HG02943 (cell line): Measurements from ENCODE around the gene CEP85L.
A peak's percentile ranks its signal among the peaks of the same experiment; 100 is the strongest.

Experiments
- ATAC-seq: cut with Tn5 transposase; IDR thresholded peaks from one replicate; pipeline ENCODE4 v1.9.1; 2021; ENCODE audit warnings: mild to moderate bottlenecking, low read depth, moderate library complexity; ENCODE audit not compliant: unreplicated experiment

CEP85L gene

GRCh38 chr6:118661831-118662230 lies 10.4 kb upstream of the CEP85L start:
- ATAC-seq: no peak

DNA sequence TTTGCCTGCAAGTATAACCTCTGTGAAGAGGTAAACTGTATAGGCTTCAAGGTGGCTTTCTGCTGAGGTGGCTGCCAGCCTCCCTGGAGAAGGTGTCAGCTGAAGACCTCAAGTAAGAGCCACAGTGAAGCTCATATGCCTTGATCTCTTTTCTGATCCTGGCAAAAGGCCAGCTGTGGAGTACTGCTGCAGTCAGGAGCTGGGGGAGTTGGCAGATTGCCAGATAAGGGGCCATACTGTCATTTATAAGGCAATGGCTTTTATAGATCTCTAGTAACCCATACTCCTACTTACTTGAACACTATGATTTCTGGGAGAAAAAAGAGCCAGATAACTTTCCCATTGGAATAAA lies 8.8 kb upstream of the CEP85L start:
- ATAC-seq: no peak

- ATAC-seq: no peak
Measured at GRCh38 chr6:118659513-118660217, 8.3 kb upstream of the CEP85L start.

DNA sequence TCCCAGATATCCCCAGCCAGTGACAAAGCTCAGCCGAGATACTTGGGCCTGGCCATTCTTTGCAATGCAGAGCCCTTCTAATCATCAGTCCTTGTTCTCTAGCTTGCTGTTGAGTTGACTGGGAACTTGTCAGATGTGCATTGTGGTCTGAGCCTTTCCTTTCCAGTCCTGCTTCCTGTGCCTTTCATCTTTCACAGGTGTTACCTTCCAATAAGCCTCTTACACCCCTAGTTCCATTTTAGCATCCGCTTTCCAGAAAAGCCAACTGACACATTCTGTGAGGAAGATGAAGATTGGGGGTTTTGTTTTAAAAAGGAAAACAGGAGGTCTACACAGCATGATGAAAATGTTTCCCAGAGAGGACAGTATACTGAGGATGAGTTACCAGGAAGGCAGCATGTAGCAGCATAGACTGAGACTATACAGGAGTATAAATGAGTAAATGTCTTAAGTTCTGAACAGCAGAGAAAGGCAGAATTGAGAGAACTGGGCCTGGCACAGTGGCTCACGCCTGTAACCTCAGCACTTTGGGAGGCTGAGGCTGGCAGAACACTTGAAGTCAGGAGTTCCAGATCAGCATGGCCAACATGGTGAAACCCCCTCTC lies 5.6 kb upstream of the CEP85L start:
- no peak for ATAC-seq

GRCh38 chr6:118652051-118652615 lies 742 bp upstream of the CEP85L start:
- peak; percentile 1 for ATAC-seq

DNA sequence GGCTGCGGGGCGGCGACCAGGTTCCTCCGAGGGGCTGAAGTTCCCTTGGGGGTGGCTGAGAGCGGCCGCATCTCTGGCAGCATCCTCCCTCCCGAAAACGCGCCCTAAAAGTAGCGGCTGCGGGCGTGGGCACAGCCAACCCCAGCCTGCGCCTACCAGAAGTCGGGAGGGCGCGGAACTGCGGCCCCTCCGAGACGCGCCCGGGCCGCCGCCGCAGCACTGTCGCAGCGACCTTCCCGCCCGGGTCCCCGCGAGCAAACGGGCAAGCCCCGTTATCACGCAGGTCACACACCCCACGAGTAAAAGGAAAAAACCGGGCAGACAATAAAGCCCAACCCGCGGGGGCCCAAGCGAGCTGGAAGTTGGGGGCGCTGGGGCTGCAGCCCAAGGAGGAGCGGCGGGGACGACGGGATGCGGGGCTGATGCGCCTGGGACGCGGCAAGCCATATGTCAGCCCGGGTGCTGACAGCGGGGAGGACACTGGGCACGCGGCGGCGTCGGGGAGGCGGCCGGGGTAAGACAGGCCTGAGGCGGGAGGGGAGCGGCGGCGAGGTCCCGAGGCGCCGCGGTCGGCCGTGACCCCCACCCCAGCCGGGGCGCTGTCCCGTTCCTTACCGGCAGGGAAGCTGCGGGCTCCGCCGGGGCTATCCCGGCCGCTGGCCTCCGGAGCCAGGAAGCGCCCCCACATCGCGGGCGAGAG lies 659 bp downstream of the CEP85L start:
- ATAC-seq: peak; percentile 48

DNA sequence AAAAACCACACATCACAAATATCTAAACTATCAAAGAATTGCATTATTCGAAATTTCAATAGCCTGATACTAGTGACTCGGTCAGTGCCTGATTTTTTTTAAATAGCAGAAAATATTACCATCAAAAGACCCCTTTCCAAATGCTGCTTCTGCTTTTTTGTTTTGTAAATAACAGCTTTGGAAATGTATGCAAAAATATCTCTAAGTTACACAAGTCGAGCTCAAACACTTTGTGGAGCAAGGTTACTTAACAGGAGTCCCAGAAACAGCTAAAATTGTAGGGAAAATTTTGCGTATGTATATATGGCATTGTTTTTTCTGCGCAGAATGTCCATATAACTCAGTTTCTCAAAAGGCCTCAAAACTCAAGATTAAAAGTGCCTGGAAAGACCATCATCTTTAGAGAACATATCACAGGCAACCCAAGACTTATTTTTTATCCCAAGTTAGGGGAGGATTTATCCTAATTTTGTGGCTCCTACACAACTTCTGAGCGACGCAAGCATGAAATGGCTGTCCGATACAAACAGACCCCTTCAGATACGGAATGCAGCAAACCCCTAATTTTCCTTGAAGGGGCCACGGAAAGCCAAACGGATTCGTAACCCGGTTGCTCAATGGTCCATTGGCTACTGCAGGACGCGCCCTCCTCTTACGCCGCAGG lies 1.3 kb downstream of the CEP85L start:
- ATAC-seq: no peak

DNA sequence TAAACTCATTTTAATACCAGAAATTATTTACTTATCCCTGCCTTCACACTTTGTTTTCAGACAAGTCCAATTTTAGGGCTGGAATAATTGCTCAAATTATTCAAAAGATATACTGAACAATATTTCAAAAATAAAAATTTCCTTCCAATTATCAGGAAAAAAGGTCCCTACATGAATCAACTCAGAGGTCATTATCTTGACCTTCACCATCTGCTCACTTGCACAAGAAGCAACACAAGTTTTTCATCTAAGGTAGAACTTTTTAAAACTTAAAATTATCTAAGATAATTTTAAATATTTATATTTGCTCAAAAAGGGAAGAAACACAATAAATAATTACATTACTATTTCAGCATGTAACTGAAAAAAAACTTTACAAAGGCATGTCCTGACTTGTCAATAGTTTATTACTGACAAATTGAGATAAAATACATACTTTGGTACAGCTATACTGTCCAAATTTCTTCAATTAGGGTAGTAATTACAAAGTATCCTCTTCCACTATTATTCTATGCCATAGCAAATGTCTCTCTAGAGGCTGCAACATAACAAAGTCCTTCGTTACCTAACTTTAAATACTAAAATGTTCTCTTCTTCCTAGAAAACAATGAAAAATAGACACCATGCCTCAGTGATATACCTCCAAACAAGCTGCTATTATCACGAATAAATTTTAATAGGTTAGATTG lies 2.4 kb downstream of the CEP85L start:
- no peak for ATAC-seq

DNA sequence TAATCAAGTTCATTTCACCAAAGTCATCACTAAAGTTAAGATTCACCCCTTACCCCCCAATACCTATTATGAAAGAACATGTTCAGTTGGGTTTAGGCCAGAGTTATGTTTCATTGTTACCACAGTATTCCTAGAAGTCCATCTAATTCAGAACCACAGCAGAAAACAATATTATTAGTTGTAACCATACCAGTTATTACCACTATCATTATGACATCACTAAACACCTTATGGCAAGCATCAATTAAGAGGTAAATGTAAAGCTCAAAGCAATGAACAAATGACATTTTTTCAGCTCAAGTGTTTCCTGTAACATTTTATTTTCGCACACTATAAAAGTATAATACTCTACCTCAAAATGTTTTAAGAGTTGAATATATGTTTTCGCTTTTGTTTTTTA lies 4.4 kb downstream of the CEP85L start:
- ATAC-seq: no peak

DNA sequence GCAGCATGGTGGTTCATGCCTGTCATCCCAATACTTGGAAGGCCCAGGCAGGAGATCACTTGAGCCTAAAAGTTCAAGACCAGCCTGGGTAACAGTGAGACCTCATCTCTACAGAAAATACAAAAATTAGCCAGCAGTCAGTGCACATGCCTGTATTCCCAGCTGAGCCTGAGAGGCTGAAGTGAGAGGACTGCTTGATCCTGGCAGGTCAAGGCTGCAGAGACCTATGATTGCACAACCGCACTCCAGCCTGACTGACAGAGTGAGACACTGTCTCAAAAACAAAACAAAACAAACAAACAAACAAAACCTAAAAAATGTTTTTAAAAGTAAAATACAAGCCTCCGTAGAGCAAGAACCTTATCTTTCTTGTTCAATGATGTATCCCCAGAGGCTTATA lies 6.0 kb downstream of the CEP85L start:
- no peak for ATAC-seq

GRCh38 chr6:118644007-118644406 lies 7.4 kb downstream of the CEP85L start:
- no peak for ATAC-seq

GRCh38 chr6:118641042-118641441 lies 10.3 kb downstream of the CEP85L start:
- no peak for ATAC-seq

DNA sequence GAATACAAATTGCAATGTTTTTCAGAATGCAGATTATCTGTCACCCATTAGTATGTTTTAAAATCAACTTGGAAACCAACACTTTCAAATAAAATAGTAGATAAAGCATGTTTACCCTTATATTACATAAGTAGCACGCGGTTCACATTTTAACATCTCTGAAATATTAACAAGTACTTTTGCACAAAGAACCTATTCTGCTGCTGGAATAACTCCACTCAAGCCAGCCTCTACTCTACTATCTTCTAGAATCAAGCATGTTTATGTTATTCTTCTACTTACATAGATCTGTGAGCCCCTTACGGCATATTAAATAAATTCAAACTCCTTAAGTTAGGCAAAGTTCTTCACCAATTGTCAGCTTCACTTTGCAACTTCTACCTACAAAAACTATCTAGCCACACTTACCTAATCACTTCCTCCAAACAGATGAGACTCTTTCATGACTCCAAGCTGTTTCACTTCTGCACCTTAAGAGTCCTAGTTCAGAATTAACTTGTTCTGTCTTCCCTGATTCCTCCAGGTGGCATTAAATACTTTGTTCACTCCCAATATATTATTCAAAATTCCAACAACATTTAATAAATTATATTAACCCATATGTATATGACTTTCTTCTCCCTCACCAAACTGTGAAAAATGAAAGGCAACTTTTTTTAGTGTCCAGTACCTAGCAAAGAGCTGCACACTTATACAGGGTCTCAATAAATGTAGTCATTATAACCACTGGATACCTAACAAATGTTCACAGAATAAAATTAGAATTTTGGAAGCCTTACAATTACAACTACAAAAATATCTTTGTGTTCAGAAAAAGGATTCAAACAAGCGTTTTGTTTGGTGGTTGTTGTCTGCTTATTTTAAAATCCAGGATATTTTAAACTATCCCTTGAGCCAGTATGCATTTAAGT lies 12.1 kb downstream of the CEP85L start:
- ATAC-seq: peak; percentile 84

DNA sequence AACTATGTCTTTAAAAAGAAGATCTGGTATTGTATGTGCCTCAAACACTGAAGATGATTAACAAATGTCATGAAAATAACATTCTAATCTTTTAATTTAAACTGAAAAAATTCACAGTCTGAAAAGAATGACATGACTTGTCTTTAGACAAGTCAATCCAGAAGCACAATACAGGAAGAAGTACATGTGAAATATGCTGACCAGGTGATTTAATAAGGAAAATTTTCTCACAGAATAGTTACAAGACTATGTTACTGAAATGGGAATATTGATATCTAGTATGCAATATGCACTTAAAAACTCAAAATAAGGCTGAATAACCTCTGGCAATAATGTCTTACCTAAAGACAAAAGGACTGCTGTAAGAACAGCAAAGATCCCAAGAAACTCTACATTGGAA lies 13.1 kb downstream of the CEP85L start:
- ATAC-seq: no peak

- ATAC-seq: no peak
Measured at GRCh38 chr6:118635909-118636735, 15.3 kb downstream of the CEP85L start.

DNA sequence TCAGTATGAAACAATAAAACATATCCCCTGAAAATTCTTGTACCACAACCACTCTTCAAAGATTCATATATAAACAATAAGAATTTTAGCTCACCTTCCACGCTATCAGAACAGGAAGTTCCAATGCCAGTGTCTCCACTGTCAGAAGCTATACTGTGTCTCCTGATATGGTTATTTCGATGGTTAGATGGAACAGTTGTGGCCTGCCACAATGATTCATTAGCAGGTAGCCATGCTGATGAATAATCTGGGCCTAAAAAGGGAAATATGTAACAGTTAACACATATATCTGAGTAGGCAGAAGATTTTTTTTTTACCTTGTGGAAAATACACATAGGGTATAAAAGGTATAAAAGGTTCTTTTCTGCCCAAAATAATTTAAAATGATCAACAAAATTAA lies 19.0 kb downstream of the CEP85L start:
- no peak for ATAC-seq

GRCh38 chr6:118630923-118631322 lies 20.5 kb downstream of the CEP85L start:
- no peak for ATAC-seq

- no peak for ATAC-seq
Measured at GRCh38 chr6:118630067-118630466, 21.3 kb downstream of the CEP85L start.

GRCh38 chr6:118627724-118628123 lies 23.7 kb downstream of the CEP85L start:
- no peak for ATAC-seq
